HEK293 (cell line): ENCODE measurements around the gene GCNT2.

Experiments
- SP2 ChIP-seq: fragments of 450-650 bp; formaldehyde crosslinking; IDR thresholded peaks from 2 replicates; pipeline ENCODE4 v1.5.1; 2016; ENCODE audit warnings: missing biosample characterization, missing genetic modification characterization
- ZBTB1 ChIP-seq: fragments of 450-650 bp; formaldehyde crosslinking; IDR thresholded peaks from 2 replicates; pipeline ENCODE4 v1.5.1; 2016; ENCODE audit warnings: missing biosample characterization, missing genetic modification characterization
- ZBTB17 ChIP-seq: fragments of 450-650 bp; formaldehyde crosslinking; IDR thresholded peaks from 2 replicates; pipeline ENCODE4 v1.5.1; 2016; ENCODE audit warnings: missing biosample characterization, missing genetic modification characterization
- ZNF16 ChIP-seq: fragments of 450-650 bp; formaldehyde crosslinking; IDR thresholded peaks from 2 replicates; pipeline ENCODE4 v1.5.1; 2016; ENCODE audit warnings: low read depth, missing biosample characterization, missing genetic modification characterization
- ZNF292 ChIP-seq: fragments of 450-650 bp; formaldehyde crosslinking; IDR thresholded peaks from 2 replicates; pipeline ENCODE4 v1.5.1; 2016; ENCODE audit warnings: low read depth, missing biosample characterization, missing genetic modification characterization, borderline replicate concordance
- ZNF324 ChIP-seq: fragments of 450-650 bp; formaldehyde crosslinking; IDR thresholded peaks from 2 replicates; pipeline ENCODE4 v1.5.1; 2016; ENCODE audit warnings: missing biosample characterization, missing genetic modification characterization
- ZNF600 ChIP-seq: fragments of 450-650 bp; formaldehyde crosslinking; IDR thresholded peaks from 2 replicates; pipeline ENCODE4 v1.5.1; 2016; ENCODE audit warnings: missing biosample characterization, missing genetic modification characterization
- ZNF660 ChIP-seq: fragments of 450-650 bp; IDR thresholded peaks from 2 replicates; pipeline ENCODE4 v1.5.1; 2018; ENCODE audit warnings: missing biosample characterization, mild to moderate bottlenecking, missing genetic modification characterization
- ZNF792 ChIP-seq: fragments of 450-650 bp; formaldehyde crosslinking; IDR thresholded peaks from 2 replicates; pipeline ENCODE4 v1.5.1; 2016; ENCODE audit warnings: missing biosample characterization, missing genetic modification characterization
- TF ChIP-seq, protein P1 (sequence below): fragments of 450-650 bp; formaldehyde crosslinking; IDR thresholded peaks from 2 replicates; pipeline ENCODE4 v1.5.1; 2016; ENCODE audit warnings: missing biosample characterization, missing genetic modification characterization
- TF ChIP-seq, protein P2 (sequence below): fragments of 450-650 bp; formaldehyde crosslinking; IDR thresholded peaks from 2 replicates; pipeline ENCODE4 v1.5.1; 2016; ENCODE audit warnings: missing biosample characterization, missing genetic modification characterization

DNA sequence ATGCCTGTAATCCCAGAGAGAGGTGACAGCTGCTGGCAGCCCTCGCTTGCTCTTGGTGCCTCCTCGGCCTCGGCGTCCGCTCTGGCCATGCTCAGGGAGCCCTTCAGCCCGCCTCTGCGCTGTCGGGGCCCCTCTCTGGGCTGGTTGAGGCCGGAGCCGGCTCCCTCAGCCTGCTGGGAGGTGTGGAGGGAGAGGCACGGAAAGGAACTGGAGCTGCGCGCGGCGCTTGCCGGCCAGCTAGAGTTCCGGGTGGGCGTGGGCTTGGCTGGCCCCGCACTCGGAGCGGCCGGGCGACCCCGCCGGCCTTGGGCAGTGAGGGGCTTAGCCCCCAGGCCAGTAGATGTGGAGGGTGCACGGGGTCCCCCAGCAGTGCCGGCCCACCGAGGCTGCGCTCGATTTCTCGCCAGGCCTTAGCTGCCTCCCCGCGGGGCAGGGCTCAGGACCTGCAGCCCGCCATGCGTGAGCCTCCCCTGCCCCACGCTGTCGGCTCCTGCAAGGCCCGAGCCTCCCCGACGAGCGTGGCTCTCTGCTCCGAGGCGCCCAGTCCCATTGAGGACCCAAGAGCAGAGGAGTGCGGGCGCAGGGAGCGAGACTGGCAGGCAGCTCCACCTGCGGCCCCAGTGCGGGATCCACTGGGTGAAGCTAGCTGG lies 138.7 kb downstream of the GCNT2 start:
- TF ChIP-seq ZBTB17 (no peak), ZNF792 (tag by site-specific recombination) (no peak), ZNF660 (tag by site-specific recombination) (no peak), ZBTB1 (no peak), ZNF324 (no peak), ZNF292 (tag by site-specific recombination) (no peak), ZNF600 (no peak), ZNF16 (tag by site-specific recombination) (no peak), SP2 (no peak)
- TF ChIP-seq, protein P1, sequence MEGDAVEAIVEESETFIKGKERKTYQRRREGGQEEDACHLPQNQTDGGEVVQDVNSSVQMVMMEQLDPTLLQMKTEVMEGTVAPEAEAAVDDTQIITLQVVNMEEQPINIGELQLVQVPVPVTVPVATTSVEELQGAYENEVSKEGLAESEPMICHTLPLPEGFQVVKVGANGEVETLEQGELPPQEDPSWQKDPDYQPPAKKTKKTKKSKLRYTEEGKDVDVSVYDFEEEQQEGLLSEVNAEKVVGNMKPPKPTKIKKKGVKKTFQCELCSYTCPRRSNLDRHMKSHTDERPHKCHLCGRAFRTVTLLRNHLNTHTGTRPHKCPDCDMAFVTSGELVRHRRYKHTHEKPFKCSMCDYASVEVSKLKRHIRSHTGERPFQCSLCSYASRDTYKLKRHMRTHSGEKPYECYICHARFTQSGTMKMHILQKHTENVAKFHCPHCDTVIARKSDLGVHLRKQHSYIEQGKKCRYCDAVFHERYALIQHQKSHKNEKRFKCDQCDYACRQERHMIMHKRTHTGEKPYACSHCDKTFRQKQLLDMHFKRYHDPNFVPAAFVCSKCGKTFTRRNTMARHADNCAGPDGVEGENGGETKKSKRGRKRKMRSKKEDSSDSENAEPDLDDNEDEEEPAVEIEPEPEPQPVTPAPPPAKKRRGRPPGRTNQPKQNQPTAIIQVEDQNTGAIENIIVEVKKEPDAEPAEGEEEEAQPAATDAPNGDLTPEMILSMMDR = no peak
- TF ChIP-seq, protein P2, sequence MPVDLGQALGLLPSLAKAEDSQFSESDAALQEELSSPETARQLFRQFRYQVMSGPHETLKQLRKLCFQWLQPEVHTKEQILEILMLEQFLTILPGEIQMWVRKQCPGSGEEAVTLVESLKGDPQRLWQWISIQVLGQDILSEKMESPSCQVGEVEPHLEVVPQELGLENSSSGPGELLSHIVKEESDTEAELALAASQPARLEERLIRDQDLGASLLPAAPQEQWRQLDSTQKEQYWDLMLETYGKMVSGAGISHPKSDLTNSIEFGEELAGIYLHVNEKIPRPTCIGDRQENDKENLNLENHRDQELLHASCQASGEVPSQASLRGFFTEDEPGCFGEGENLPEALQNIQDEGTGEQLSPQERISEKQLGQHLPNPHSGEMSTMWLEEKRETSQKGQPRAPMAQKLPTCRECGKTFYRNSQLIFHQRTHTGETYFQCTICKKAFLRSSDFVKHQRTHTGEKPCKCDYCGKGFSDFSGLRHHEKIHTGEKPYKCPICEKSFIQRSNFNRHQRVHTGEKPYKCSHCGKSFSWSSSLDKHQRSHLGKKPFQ = no peak
